K562 (cell line): ENCODE measurements around the gene ZNF641. TPM values are rescaled to one million over a fixed set of nuclear protein-coding genes. Genes with fewer than 3 reads are reported as not detected.

ENCODE experiments used
- ATAC-seq: fragments of 200-7000 bp; cut with Tn5 transposase; 3 replicates; pipeline ENCODE4 v1.9.1; 2020; ENCODE audit warnings: moderate library complexity
- BruUV-seq: library from RNA; stranded (reverse); fragments of 400-500 nt; replicated peaks from 2 replicates; lab custom pipeline; 2021; lab: Mats Ljungman, UMichigan
- CTCF ChIA-PET: fragments of 300-600 bp; formaldehyde crosslinking; extraction: SDS; loops from one replicate; lab custom pipeline; 2021; ENCODE audit warnings: low intra/inter-chr PET ratio; lab: Yijun Ruan, JAX
- POLR2A ChIA-PET: fragments of 300-600, 350-650 bp; sonication (Branson Sonifier 250); formaldehyde crosslinking; extraction: SDS; loops from one replicate; lab custom pipeline; 2021; ENCODE audit warnings: antibody characterized with exemption, inconsistent platforms; lab: Yijun Ruan, JAX
- DNase-seq, 4 experiments: peaks; one replicate each; pipeline versions ENCODE4 v3.0.0 to v3.0.0-alpha.2; 2011 to 2018; ENCODE audit warnings: low spot score in 3 of 4, mixed read lengths in 3 of 4; ENCODE audit errors: extremely low read depth in 1 of 4
- FAIRE-seq: peaks from 2 replicates; lab custom pipeline; 2011; peaks lifted over from hg19 to GRCh38; lab: Jason Lieb, UNC
- H2AFZ ChIP-seq: 2 replicates; pipeline ENCODE4 v1.6.0; 2011; ENCODE audit warnings: low read depth, low read length, control low read depth, inconsistent platforms
- H3K27ac ChIP-seq: fragments of 200-600 bp; 3 replicates; pipeline ENCODE4 v1.8.0; 2011; ENCODE audit warnings: low read depth, mild to moderate bottlenecking, control low read depth, inconsistent platforms, low read length, moderate library complexity, mixed read lengths; ENCODE audit errors: extremely low read depth
- H3K27me3 ChIP-seq, 2 experiments: fragments of 300-600 bp in 1 of 2; 2 replicates in 1 of 2; 3 replicates in 1 of 2; pipeline versions ENCODE4 v1.6.0 to v1.8.0; 2011; ENCODE audit warnings: inconsistent platforms in 2 of 2, low read length in 2 of 2, mild to moderate bottlenecking in 1 of 2, mixed read lengths in 1 of 2, moderate library complexity in 1 of 2; ENCODE audit not compliant: control insufficient read depth in 2 of 2, insufficient read depth in 2 of 2
- H3K36me3 ChIP-seq: fragments of 300-600 bp; 3 replicates; pipeline ENCODE4 v1.8.0; 2011; ENCODE audit warnings: mild to moderate bottlenecking, low read length, inconsistent platforms; ENCODE audit not compliant: control insufficient read depth, insufficient read depth
- H3K4me1 ChIP-seq, 2 experiments: fragments of 200-600 bp in 1 of 2; replicated peaks in 1 of 2; 2 replicates in 1 of 2; 3 replicates in 1 of 2; pipeline versions ENCODE4 v1.5.1 to v1.8.0; 2011; ENCODE audit warnings: inconsistent platforms in 2 of 2, low read length in 2 of 2, mild to moderate bottlenecking in 1 of 2, mixed read lengths in 1 of 2, moderate library complexity in 1 of 2; ENCODE audit not compliant: control insufficient read depth in 2 of 2, insufficient read depth in 2 of 2
- H3K4me2 ChIP-seq: 2 replicates; pipeline ENCODE4 v1.6.1; 2011; ENCODE audit warnings: low read length, control low read depth, inconsistent platforms, mixed read lengths; ENCODE audit not compliant: insufficient read depth
- H3K4me3 ChIP-seq: fragments of 200-600 bp; sonication (generic), shearing (Covaris generic); 2 replicates; pipeline ENCODE4 v1.5.1; 2016; ENCODE audit warnings: control low read depth, inconsistent platforms
- H3K79me2 ChIP-seq: fragments of 200-600 bp; 3 replicates; pipeline ENCODE4 v1.8.0; 2011; ENCODE audit warnings: low read length, inconsistent platforms; ENCODE audit not compliant: control insufficient read depth, insufficient read depth
- H3K9ac ChIP-seq, 2 experiments: 2 replicates each; pipeline versions ENCODE4 v1.6.0 to v1.6.1; 2011; ENCODE audit warnings: low read depth in 2 of 2, low read length in 2 of 2, control low read depth in 1 of 2, inconsistent platforms in 1 of 2, mild to moderate bottlenecking in 1 of 2, mixed read lengths in 1 of 2; ENCODE audit not compliant: insufficient read depth in 1 of 2
- H3K9me1 ChIP-seq: one replicate; pipeline ENCODE4 v1.6.0; 2011; ENCODE audit warnings: inconsistent platforms, mild to moderate bottlenecking, low read length, moderate library complexity; ENCODE audit not compliant: control insufficient read depth, insufficient read depth
- H3K9me3 ChIP-seq: replicated peaks from 2 replicates; pipeline ENCODE4 v1.5.1; 2011; ENCODE audit warnings: low read depth, low read length, inconsistent platforms; ENCODE audit not compliant: control insufficient read depth, insufficient read depth
- H4K20me1 ChIP-seq: replicated peaks from 2 replicates; pipeline ENCODE4 v1.6.1; 2011; ENCODE audit warnings: low read length, inconsistent platforms, mixed read lengths; ENCODE audit not compliant: control insufficient read depth, insufficient read depth
- ATF4 ChIP-seq: fragments of 450-650 bp; formaldehyde crosslinking; IDR thresholded peaks from 2 replicates; pipeline ENCODE4 v1.4.0; 2022; ENCODE audit warnings: mild to moderate bottlenecking, moderate library complexity
- BRCA1 ChIP-seq, 2 experiments: fragments of 450-650 bp in 1 of 2; sonication (generic) in 1 of 2; formaldehyde crosslinking in 1 of 2; IDR thresholded peaks; 2 replicates each; pipeline versions ENCODE4 v1.5.0 to v1.6.1; 2017 to 2020; ENCODE audit warnings: mild to moderate bottlenecking in 1 of 2, missing genetic modification reagents in 1 of 2
- BRD9 ChIP-seq: fragments of 450-650 bp; IDR thresholded peaks from 2 replicates; pipeline ENCODE4 v1.6.1; 2018; ENCODE audit warnings: low read depth; ENCODE audit not compliant: partially characterized antibody
- CEBPB ChIP-seq: fragments of 450-650 bp; IDR thresholded peaks from 2 replicates; pipeline ENCODE4 v1.6.1; 2016; ENCODE audit warnings: missing genetic modification characterization, missing compliant biosample characterization
- CEBPG ChIP-seq, 3 experiments: fragments of 200-800 bp in 1 of 3; sonication (Bioruptor generic) in 1 of 3; sonication (generic) in 1 of 3; formaldehyde crosslinking in 1 of 3; IDR thresholded peaks in 2 of 3; conservative IDR thresholded peaks in 1 of 3; 2 replicates each; pipeline versions ENCODE4 v1.6.1 to v1.8.0; 2016 to 2022; ENCODE audit warnings: missing compliant biosample characterization in 2 of 3, missing genetic modification characterization in 2 of 3, mild to moderate bottlenecking in 1 of 3, missing genetic modification reagents in 1 of 3
- DPF2 ChIP-seq: fragments of 450-650 bp; IDR thresholded peaks from 2 replicates; pipeline ENCODE4 v1.6.1; 2016
- EWSR1 ChIP-seq: fragments of 450-650 bp; IDR thresholded peaks from 2 replicates; pipeline ENCODE4 v1.6.1; 2018; ENCODE audit warnings: borderline replicate concordance, mild to moderate bottlenecking, low read depth, moderate library complexity; ENCODE audit not compliant: partially characterized antibody
- FOS ChIP-seq: IDR thresholded peaks from 3 replicates; pipeline ENCODE4 v1.6.1; 2011; ENCODE audit not compliant: insufficient read length; ENCODE audit errors: extremely low read depth
- MEIS2 ChIP-seq: fragments of 450-650 bp; IDR thresholded peaks from 2 replicates; pipeline ENCODE4 v1.6.1; 2014; ENCODE audit warnings: mild to moderate bottlenecking; ENCODE audit not compliant: partially characterized antibody
- NFE2L1 ChIP-seq: fragments of 450-650 bp; IDR thresholded peaks from 2 replicates; pipeline ENCODE4 v1.6.1; 2016; ENCODE audit warnings: missing genetic modification characterization, low read depth, mild to moderate bottlenecking, missing compliant biosample characterization, moderate library complexity, borderline replicate concordance
- NR2C1 ChIP-seq, 2 experiments: fragments of 450-650 bp; IDR thresholded peaks; 2 replicates each; pipeline ENCODE4 v1.6.1; 2017; ENCODE audit warnings: mild to moderate bottlenecking in 2 of 2, antibody characterized with exemption in 1 of 2, inconsistent platforms in 1 of 2, missing compliant biosample characterization in 1 of 2, missing genetic modification characterization in 1 of 2
- TEAD1 ChIP-seq, 2 experiments: fragments of 450-650 bp in 1 of 2; sonication (generic) in 1 of 2; formaldehyde crosslinking; IDR thresholded peaks; 2 replicates each; pipeline versions ENCODE4 v1.4.0 to v1.8.0; 2020 to 2022; ENCODE audit warnings: mild to moderate bottlenecking in 2 of 2, missing genetic modification reagents in 1 of 2
- TSC22D4 ChIP-seq: fragments of 450-650 bp; IDR thresholded peaks from 2 replicates; pipeline ENCODE4 v1.6.1; 2016; ENCODE audit warnings: missing genetic modification characterization, missing biosample characterization, control low read depth
- WGBS: fragments of 100-300 bp; shearing (Covaris generic); methylation state at CpG from one replicate; pipeline ENCODE4 v1.1.6; 2016; ENCODE audit warnings: low coverage, mixed read lengths; ENCODE audit not compliant: insufficient coverage; ENCODE audit errors: missing lambda C conversion rate; 5-methylcytosine and 5-hydroxymethylcytosine counted together
- in situ Hi-C: fragments of 300-500 bp; cut with MboI; formaldehyde crosslinking; loops from 4 replicates; pipeline ENCODE4 v1.15.0; 2018; ENCODE audit warnings: inconsistent platforms, mixed read lengths
- intact Hi-C: fragments of 100-400 bp; cut with micrococcal nuclease; formaldehyde crosslinking; loops from 2 replicates; pipeline ENCODE4 v1.14.2; 2022
- polyA plus RNA-seq, 8 experiments: library from polyadenylated mRNA; depleted of rRNA in 4 of 8; stranded (reverse) in 5 of 8; unstranded in 3 of 8; fragments of >200 nt; fragmentation: Nextera tagmentation in 2 of 8; fragmentation: Illumina TruSeq in 1 of 8; extraction: Ambion mirVana in 2 of 8; extraction: Trizol in 1 of 8; gene quantifications; 2 replicates each; pipeline versions ENCODE4 v1.2.1 to v1.2.3, GENCODE V29; 2011 to 2014; ENCODE audit warnings: inconsistent platforms in 1 of 8, missing spikeins in 1 of 8
- total RNA-seq, 7 experiments: library from RNA; depleted of rRNA in 6 of 7; stranded (reverse); fragments of >200 nt in 6 of 7; fragmentation: Illumina TruSeq in 2 of 7; extraction: Trizol in 2 of 7; gene quantifications; 2 replicates each; pipeline versions ENCODE4 v1.2.1 to v1.2.3, GENCODE V29; 2011 to 2021; ENCODE audit warnings: low replicate concordance in 1 of 7
- TF ChIP-seq, protein P1 (sequence below): fragments of 200-800 bp; sonication (Bioruptor generic); IDR thresholded peaks from 2 replicates; pipeline ENCODE4 v1.6.1; 2017; ENCODE audit warnings: missing genetic modification characterization, missing compliant biosample characterization
- TF ChIP-seq, protein P2 (sequence below), 2 experiments: IDR thresholded peaks in 1 of 2; conservative IDR thresholded peaks in 1 of 2; 2 replicates each; pipeline ENCODE4 v1.6.1; 2016; ENCODE audit warnings: low read depth in 2 of 2, mild to moderate bottlenecking in 1 of 2, missing compliant biosample characterization in 1 of 2, missing genetic modification characterization in 1 of 2, moderate library complexity in 1 of 2

ZNF641 gene
- total and polyA plus RNA-seq, 9 of the 15 experiments (the other 6 are each of a cell fraction or from before 2014, with no cell fraction given): 2.5 to 15.6 (median 9.2) TPM

- Histone ChIP-seq H3K4me2 (no peak overlapping the region), H4K20me1 (no peaks in the 10 kb centered on the region), H3K9me3 (no peaks in the 10 kb centered on the region), H3K4me3 (no peak overlapping the region), H3K36me3 (no peaks in the 10 kb centered on the region), H3K9me1 (no peaks in the 10 kb centered on the region), H3K27me3 (no peaks in the 10 kb centered on the region), H3K79me2 (no peaks in the 10 kb centered on the region), H3K27ac (no peak overlapping the region), H3K9ac (no peak overlapping the region), H3K4me1 (peaks cover 0 to 1% of the 10 kb centered on the region in 2 experiments; a peak in 1 of 5 replicates), H2AFZ (no peak overlapping the region)
- FAIRE-seq: no peak
- ChIA-PET CTCF (no interaction called here), POLR2A (interaction anchor here (0.6 kb wide), 1 partner anchor 320 kb away, joined by 3 read pairs; no protein-coding TSS in a partner anchor)
- in situ Hi-C loops: no loop called here
- peak; percentile 42; the same call in 2 of the 3 replicates for ATAC-seq
- DNase-seq: no peak
- no TSS peak for BruUV-seq
- intact Hi-C loops: loop anchor here (5.0 kb wide), 1 partner anchor 117 kb away; no protein-coding TSS in a partner anchor
- WGBS: 17% methylated on average over 5 of the region's 5 CpGs
- no peak for TF ChIP-seq BRCA1 (IDR thresholded peaks at IDR 0.05)
- TF ChIP-seq BRCA1 (CRISPR knock-in tag; IDR thresholded peaks at IDR 0.05): no peak
- TF ChIP-seq ATF4 (CRISPR knock-in tag): 0 out of 2 replicates have a peak, but pooled peaks have one; percentile 41
- TF ChIP-seq BRD9: no peak
- TF ChIP-seq, protein P1, sequence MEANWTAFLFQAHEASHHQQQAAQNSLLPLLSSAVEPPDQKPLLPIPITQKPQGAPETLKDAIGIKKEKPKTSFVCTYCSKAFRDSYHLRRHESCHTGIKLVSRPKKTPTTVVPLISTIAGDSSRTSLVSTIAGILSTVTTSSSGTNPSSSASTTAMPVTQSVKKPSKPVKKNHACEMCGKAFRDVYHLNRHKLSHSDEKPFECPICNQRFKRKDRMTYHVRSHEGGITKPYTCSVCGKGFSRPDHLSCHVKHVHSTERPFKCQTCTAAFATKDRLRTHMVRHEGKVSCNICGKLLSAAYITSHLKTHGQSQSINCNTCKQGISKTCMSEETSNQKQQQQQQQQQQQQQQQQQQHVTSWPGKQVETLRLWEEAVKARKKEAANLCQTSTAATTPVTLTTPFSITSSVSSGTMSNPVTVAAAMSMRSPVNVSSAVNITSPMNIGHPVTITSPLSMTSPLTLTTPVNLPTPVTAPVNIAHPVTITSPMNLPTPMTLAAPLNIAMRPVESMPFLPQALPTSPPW (CRISPR knock-in tag): peak; percentile 66
- no peak for TF ChIP-seq TEAD1 (CRISPR knock-in tag; IDR thresholded peaks at IDR 0.05)
- peak; percentile 86 for TF ChIP-seq MEIS2
- no peak for TF ChIP-seq EWSR1
- TF ChIP-seq CEBPG (CRISPR knock-in tag; IDR thresholded peaks at IDR 0.05): no peak
- peak; percentile 33 to 43; a peak in 2 of 4 replicates for TF ChIP-seq CEBPG (tag; conservative IDR thresholded peaks at IDR 0.05 in 1 of 2, IDR thresholded peaks at IDR 0.05 in 1 of 2)
- TF ChIP-seq NR2C1 (IDR thresholded peaks at IDR 0.05): no peak
- TF ChIP-seq NR2C1 (tag; IDR thresholded peaks at IDR 0.05): 0 out of 2 replicates have a peak, but pooled peaks have one; percentile 45
- no peak for TF ChIP-seq DPF2
- TF ChIP-seq, protein P2, sequence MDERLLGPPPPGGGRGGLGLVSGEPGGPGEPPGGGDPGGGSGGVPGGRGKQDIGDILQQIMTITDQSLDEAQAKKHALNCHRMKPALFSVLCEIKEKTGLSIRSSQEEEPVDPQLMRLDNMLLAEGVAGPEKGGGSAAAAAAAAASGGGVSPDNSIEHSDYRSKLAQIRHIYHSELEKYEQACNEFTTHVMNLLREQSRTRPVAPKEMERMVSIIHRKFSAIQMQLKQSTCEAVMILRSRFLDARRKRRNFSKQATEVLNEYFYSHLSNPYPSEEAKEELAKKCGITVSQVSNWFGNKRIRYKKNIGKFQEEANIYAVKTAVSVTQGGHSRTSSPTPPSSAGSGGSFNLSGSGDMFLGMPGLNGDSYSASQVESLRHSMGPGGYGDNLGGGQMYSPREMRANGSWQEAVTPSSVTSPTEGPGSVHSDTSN (CRISPR knock-in tag; IDR thresholded peaks at IDR 0.05; ENCODE audit: low read depth): no peak
- TF ChIP-seq, protein P2 (tag; conservative IDR thresholded peaks at IDR 0.05; ENCODE audit: low read depth): peak; percentile 49; the same call in 1 of the 2 replicates
- no peak for TF ChIP-seq TSC22D4
- peak; percentile 77 for TF ChIP-seq CEBPB (tag)
- no peak for TF ChIP-seq NFE2L1 (tag)
- TF ChIP-seq FOS: no peak
These were observed 15.9 kb downstream of the ZNF641 start for GRCh38 chr12:48334808-48335207.
